ENCODE results near the gene TBCD. TPM values are rescaled to one million over a fixed set of nuclear protein-coding genes. Genes with fewer than 3 reads are reported as not detected.

The TBCD gene
- total RNA-seq, 6 experiments from 2014 or later: 47.3 to 67.6 (median 62.5) TPM

GRCh38 chr17:82914375-82914774, 162.5 kb downstream of the TBCD start:
- TF ChIP-seq CTCF (IDR thresholded peaks at IDR 0.05): no peak
- Mint-ChIP-seq H3K4me3 (no peak overlapping the region), H3K27me3 (ENCODE audit: insufficient read depth) (peaks cover 6% of the 10 kb centered on the region), H3K9me3 (no peaks in the 10 kb centered on the region), H3K36me3 (ENCODE audit: low read depth) (no peaks in the 10 kb centered on the region), H3K4me1 (ENCODE audit: low read depth) (no peaks in the 10 kb centered on the region), H3K27ac (no peak overlapping the region)
- no peak for DNase-seq

- Mint-ChIP-seq H3K36me3 (ENCODE audit: low read depth) (no peaks in the 10 kb centered on the region), H3K27ac (no peak overlapping the region), H3K9me3 (no peaks in the 10 kb centered on the region), H3K4me3 (no peak overlapping the region), H3K27me3 (ENCODE audit: insufficient read depth) (peaks cover 6% of the 10 kb centered on the region), H3K4me1 (ENCODE audit: low read depth) (no peaks in the 10 kb centered on the region)
- no peak; the same call in 1 of the 2 replicates for TF ChIP-seq CTCF (IDR thresholded peaks at IDR 0.05)
- DNase-seq: no peak
These were observed 163.3 kb downstream of the TBCD start for GRCh38 chr17:82915010-82915756.

- no peaks in the 10 kb centered on the region for H3K4me1 Mint-ChIP-seq (ENCODE audit: low read depth)
- no peak for DNase-seq
- H3K27ac Mint-ChIP-seq: no peak overlapping the region
- H3K9me3 Mint-ChIP-seq: no peaks in the 10 kb centered on the region
- TF ChIP-seq CTCF (IDR thresholded peaks at IDR 0.05): no peak
- no peak overlapping the region for H3K4me3 Mint-ChIP-seq
- no peaks in the 10 kb centered on the region for H3K36me3 Mint-ChIP-seq (ENCODE audit: low read depth)
- H3K27me3 Mint-ChIP-seq (ENCODE audit: insufficient read depth): peaks cover 6% of the 10 kb centered on the region
These were observed 163.8 kb downstream of the TBCD start for GRCh38 chr17:82915757-82916027.

GRCh38 chr17:82917699-82918345, 166.0 kb downstream of the TBCD start:
- Mint-ChIP-seq H3K27ac (no peak overlapping the region), H3K4me3 (no peak overlapping the region), H3K36me3 (ENCODE audit: low read depth) (no peaks in the 10 kb centered on the region), H3K27me3 (ENCODE audit: insufficient read depth) (peaks cover 1% of the 10 kb centered on the region; the same call in 1 of the 2 replicates), H3K4me1 (ENCODE audit: low read depth) (no peaks in the 10 kb centered on the region), H3K9me3 (no peaks in the 10 kb centered on the region)
- no peak for DNase-seq
- TF ChIP-seq CTCF (IDR thresholded peaks at IDR 0.05): peak; percentile 65

- Mint-ChIP-seq H3K4me3 (no peak overlapping the region), H3K9me3 (no peaks in the 10 kb centered on the region), H3K27me3 (ENCODE audit: insufficient read depth) (peaks cover 1% of the 10 kb centered on the region; the same call in 1 of the 2 replicates), H3K36me3 (ENCODE audit: low read depth) (no peaks in the 10 kb centered on the region), H3K4me1 (ENCODE audit: low read depth) (no peaks in the 10 kb centered on the region), H3K27ac (no peak overlapping the region)
- no peak for DNase-seq
- no peak for TF ChIP-seq CTCF (IDR thresholded peaks at IDR 0.05)
These were observed 166.6 kb downstream of the TBCD start for GRCh38 chr17:82918508-82918907.

Data from HFFc6 (cell line).